Stimulated activated naive CD8-positive, alpha-beta T cell treated with anti-CD3 and anti-CD28 coated beads, Interleukin-15, Interleukin-2, amounts not matched to agents 100 ng/mL and 50 ng/mL, for 24 hours (primary cell): ENCODE results near the gene TNS3.

Experiments used
- H3K27ac Mint-ChIP-seq: one replicate; pipeline ENCODE4 v1.8.0; 2021; ENCODE audit warnings: mild to moderate bottlenecking, mixed read lengths
- H3K27me3 Mint-ChIP-seq: one replicate; pipeline ENCODE4 v1.8.0; 2021; ENCODE audit warnings: mixed read lengths
- H3K36me3 Mint-ChIP-seq: one replicate; pipeline ENCODE4 v1.8.0; 2021; ENCODE audit warnings: low read depth, mixed read lengths
- H3K4me1 Mint-ChIP-seq: one replicate; pipeline ENCODE4 v1.8.0; 2021; ENCODE audit warnings: low read depth, mixed read lengths
- H3K4me3 Mint-ChIP-seq: one replicate; pipeline ENCODE4 v1.8.0; 2021; ENCODE audit warnings: mild to moderate bottlenecking, mixed read lengths
- H3K9me3 Mint-ChIP-seq: one replicate; pipeline ENCODE4 v1.8.0; 2021; ENCODE audit warnings: mixed read lengths

The TNS3 gene

DNA sequence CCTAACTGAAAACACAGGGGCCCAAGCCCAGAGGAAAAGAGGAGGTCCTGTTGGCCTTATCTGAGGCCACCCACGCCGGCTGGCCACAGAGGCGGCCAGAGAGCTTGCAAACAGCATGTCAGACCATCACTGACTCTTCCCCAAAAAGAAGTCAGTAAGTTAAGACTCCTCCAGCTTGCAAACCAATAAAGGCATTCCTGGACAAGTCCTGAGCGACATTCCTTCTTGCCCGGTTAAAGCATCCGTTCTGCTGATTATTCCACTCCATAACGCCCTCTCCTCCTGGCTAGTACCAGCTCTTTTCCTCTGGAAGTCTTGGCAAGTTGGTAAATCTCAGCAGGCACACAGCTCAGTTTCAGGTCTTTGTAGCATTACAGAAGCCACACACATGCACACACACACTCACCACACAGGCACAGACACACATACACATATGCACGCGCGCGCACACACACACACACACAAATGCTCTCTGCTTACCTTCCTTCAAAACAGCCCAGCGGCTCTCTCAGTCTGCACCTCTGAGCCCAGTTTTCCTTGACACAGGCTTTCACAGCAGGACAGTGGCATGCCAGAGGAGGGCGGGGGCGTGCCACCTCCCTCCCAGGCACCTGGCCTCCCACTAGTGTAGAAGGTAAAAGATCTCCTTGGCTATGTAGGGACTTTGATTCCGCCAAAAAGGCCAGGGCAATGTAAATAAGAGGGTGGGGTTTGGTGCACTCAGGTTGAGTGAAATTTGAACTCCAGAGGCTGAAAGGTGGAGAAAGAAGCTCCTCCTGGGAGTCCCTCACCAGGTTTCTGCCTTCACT is 201.4 kb downstream of the TNS3 start:
- Mint-ChIP-seq H3K27ac (no peak overlapping the region), H3K27me3 (peaks cover 9% of the 10 kb centered on the region), H3K9me3 (no peaks in the 10 kb centered on the region), H3K4me3 (no peak overlapping the region), H3K4me1 (no peaks in the 10 kb centered on the region), H3K36me3 (no peaks in the 10 kb centered on the region)

DNA sequence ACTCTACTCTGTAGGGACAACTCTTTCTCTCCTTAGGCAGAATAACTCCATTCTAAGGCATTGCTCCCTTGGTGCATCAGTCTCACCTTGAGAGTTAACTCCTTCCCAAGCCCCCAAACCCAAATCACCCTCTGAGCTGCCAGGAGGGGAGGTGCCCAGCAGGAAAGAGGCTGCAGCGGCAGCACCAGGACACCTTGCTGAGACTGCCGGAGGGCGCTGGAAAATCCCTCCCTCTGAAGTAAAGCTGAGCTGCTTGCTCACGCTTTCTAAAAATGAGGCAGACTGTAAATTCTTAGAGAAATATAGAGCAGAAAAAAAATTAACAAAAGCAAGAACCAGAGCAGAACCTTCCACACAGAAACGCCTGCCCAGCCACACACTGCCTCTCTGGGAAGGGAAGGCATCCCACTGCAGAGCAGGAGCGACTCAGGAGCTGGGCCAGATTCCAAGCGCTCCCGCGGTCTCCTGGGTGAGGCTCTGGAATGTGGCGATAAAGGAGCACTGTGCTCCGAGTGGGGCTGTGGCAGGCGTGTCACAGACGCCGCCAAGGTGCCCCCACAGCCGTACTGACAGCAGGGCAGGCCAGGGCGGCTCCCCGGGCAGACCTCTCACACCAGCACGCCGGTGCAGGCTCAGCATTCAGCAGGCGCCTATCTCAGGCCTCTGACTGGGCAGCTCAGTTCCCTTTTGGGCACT is 202.1 kb downstream of the TNS3 start:
- Mint-ChIP-seq H3K4me1 (no peaks in the 10 kb centered on the region), H3K9me3 (no peaks in the 10 kb centered on the region), H3K4me3 (no peak overlapping the region), H3K27me3 (peaks cover 9% of the 10 kb centered on the region), H3K27ac (no peak overlapping the region), H3K36me3 (no peaks in the 10 kb centered on the region)

DNA sequence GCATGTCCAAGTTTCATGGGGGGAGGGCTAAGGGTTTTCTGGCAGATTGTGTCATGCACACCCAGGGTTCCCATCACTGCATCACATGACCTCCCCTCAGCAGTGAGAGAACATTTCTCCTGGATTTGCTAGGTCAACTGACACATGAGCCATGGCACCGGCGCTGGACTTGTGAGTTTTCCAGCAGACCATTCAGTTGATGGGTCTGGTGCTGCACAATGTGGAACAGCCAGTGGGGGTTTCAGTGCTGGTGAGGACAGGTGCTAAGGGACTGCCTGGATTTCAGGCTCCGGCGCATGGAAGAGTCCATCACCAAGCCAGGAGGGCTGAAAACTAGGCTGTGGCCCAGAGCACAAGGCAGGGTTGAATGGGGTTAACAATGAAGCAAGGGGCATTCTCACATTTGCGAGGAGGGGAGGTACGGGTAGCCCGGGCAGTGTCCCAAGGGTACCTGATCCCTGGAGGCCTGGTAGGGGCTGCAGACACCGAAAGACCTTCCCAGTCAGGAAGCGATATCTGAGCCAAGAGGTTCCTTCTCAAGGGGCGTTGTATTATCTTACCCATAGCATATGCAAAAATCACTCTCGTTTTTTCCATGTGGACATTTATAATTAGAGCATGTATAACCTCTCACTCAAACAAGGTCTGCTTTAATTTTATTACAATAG is 203.0 kb downstream of the TNS3 start:
- peaks cover 9% of the 10 kb centered on the region for H3K27me3 Mint-ChIP-seq
- no peaks in the 10 kb centered on the region for H3K36me3 Mint-ChIP-seq
- H3K4me3 Mint-ChIP-seq, result no peak overlapping the region
- H3K27ac Mint-ChIP-seq, result no peak overlapping the region
- no peaks in the 10 kb centered on the region for H3K9me3 Mint-ChIP-seq
- H3K4me1 Mint-ChIP-seq, result no peaks in the 10 kb centered on the region

DNA sequence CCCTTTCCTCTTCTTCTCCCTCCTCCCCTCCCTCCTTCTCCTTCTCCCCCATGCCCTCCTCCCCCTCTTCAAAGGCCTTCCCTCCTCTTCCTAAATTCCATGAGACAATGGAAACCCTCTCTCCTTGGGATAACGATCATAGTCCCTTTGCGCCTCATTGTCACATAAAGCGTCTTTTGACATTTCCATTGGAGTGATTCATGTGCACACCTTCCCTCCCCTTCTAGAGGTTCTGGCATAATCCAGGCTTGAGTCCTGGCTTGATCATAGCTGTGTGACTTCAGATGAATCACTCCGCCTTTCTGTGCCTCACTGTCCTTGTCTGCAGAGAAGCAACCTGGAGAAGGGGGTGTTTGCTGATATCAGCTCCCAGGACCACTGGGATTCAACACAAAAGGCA is 204.2 kb downstream of the TNS3 start:
- peaks cover 13% of the 10 kb centered on the region for H3K27me3 Mint-ChIP-seq
- H3K36me3 Mint-ChIP-seq, result no peaks in the 10 kb centered on the region
- H3K9me3 Mint-ChIP-seq, result no peaks in the 10 kb centered on the region
- no peaks in the 10 kb centered on the region for H3K4me1 Mint-ChIP-seq
- no peak overlapping the region for H3K4me3 Mint-ChIP-seq
- H3K27ac Mint-ChIP-seq, result no peak overlapping the region

DNA sequence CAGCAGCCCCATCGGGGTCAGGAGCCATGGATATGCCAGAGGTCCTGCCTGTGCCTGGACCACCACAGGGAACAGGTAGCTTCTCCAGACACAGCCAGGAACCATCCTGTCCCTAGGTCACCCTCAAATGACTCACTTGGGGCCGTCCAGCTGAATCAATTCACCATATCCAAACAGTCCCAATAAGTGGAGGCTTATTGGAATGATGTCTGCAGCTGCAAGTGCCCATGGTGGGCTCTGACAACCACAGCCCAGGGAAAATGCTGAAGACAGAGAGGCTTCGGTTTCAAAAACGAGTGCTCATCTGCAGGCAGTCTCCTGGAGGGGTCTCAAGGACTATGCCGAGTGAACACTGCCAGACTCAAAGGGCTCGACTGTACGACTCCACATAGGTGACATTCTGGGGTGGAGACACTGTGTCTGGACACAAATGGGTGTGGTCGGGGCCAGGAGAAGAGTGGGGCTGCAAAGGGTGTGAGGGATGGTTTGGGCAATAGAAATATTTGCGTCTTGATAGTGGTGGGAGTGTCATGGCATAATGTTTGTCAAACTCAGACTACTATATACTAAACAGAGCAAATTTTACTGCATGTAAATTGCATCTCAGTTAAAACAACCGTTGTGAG is 204.8 kb downstream of the TNS3 start:
- no peaks in the 10 kb centered on the region for H3K36me3 Mint-ChIP-seq
- no peak overlapping the region for H3K4me3 Mint-ChIP-seq

GRCh38 chr7:47375121-47375938 is 206.6 kb downstream of the TNS3 start:
- Mint-ChIP-seq H3K4me3 (no peak overlapping the region), H3K27ac (no peak overlapping the region), H3K36me3 (no peaks in the 10 kb centered on the region), H3K27me3 (peaks cover 11% of the 10 kb centered on the region), H3K9me3 (no peaks in the 10 kb centered on the region), H3K4me1 (no peaks in the 10 kb centered on the region)

More for the DNA sequence above, 204.8 kb downstream of the TNS3 start:
- no peaks in the 10 kb centered on the region for H3K4me1 Mint-ChIP-seq
- H3K27me3 Mint-ChIP-seq, result peaks cover 11% of the 10 kb centered on the region
- H3K9me3 Mint-ChIP-seq, result no peaks in the 10 kb centered on the region
- no peak overlapping the region for H3K27ac Mint-ChIP-seq

- H3K27me3 Mint-ChIP-seq, result peaks cover 11% of the 10 kb centered on the region
- no peak overlapping the region for H3K4me3 Mint-ChIP-seq
- no peaks in the 10 kb centered on the region for H3K36me3 Mint-ChIP-seq
- no peaks in the 10 kb centered on the region for H3K9me3 Mint-ChIP-seq
- H3K27ac Mint-ChIP-seq, result no peak overlapping the region
- no peaks in the 10 kb centered on the region for H3K4me1 Mint-ChIP-seq
Measured at GRCh38 chr7:47374538-47374937, 207.4 kb downstream of the TNS3 start.

DNA sequence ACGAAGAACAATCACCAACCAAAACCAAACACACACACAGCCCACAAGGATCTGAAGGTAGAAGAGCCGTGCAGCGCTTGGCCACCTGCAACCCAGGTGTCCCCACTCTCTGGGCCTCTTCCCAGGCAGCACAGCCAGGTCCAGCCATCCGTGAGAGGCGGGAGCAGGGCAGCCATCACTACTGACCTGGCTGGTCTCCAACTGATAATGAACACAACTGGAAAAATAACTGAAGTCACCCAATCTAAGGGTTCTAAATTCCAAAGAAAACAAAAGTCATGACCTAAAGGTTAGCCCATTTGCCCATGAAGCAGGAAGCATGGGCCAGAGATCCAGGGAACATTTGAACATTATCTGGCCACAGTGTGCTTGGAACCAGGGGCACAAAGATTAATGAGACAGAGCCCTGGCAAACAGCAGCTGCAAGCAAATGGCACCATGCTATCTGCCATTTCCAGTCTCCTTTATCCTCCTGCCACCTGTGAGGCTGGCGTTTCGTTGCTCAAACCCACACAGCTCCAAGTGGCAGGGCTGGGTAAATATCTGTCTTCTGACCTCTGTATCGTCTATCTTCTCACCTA is 207.9 kb downstream of the TNS3 start:
- no peak overlapping the region for H3K4me3 Mint-ChIP-seq
- H3K4me1 Mint-ChIP-seq, result no peaks in the 10 kb centered on the region
- peaks cover 11% of the 10 kb centered on the region for H3K27me3 Mint-ChIP-seq
- H3K36me3 Mint-ChIP-seq, result no peaks in the 10 kb centered on the region
- H3K27ac Mint-ChIP-seq, result no peak overlapping the region
- no peaks in the 10 kb centered on the region for H3K9me3 Mint-ChIP-seq

DNA sequence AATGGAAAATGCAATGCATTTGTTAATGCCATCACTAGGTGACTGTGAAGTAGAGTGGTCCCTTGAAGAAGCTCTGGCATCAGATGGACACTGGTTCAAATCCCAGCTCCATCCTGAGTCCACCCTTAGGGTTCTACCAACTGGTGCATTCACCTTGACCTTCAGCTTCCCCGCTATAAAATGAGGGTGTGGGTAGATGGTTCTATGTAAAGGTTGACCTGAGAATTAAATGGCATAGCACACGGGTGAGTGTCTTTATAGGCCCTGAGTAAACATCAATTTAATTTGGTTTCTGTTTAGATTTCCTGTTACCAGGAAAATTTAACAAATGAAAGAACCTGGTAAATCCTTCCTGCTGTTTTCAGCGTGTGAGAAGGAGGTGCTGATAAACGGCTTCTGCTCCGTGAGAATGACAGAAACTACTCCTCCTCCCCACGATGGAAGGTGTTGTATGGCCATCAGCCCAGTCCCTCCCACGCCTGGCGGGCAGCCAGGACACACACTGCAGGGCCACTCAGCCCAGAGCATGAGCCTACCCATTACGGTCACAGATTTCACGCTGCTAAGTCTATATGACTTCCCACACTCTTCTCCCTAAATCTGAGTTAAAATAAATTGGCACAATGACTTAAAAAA is 210.1 kb downstream of the TNS3 start:
- Mint-ChIP-seq H3K27me3 (peaks cover 8% of the 10 kb centered on the region), H3K4me3 (no peak overlapping the region), H3K27ac (no peak overlapping the region), H3K4me1 (no peaks in the 10 kb centered on the region), H3K9me3 (no peaks in the 10 kb centered on the region), H3K36me3 (no peaks in the 10 kb centered on the region)

DNA sequence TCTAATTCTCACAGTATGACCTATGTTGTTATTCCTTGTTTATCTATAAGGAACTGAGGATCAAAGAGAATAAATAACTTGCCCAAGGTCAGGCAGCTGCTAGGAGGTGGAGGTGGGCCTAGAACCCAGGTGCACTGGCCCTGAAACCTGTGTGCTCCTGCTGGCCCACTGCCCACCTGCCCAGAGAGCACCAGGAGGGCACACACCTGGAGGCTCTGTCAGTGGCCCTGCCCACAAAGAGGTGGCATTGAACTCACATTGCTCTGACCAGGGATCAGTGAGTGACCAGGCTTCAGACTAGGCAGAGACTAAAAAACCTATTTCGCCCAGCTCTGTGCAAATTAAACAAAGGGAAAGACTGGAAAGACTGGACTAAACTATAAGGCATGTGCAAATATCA is 210.6 kb downstream of the TNS3 start:
- H3K4me3 Mint-ChIP-seq, result no peak overlapping the region
- peaks cover 8% of the 10 kb centered on the region for H3K27me3 Mint-ChIP-seq
- H3K36me3 Mint-ChIP-seq, result no peaks in the 10 kb centered on the region
- no peaks in the 10 kb centered on the region for H3K4me1 Mint-ChIP-seq
- H3K27ac Mint-ChIP-seq, result no peak overlapping the region
- no peaks in the 10 kb centered on the region for H3K9me3 Mint-ChIP-seq

- Mint-ChIP-seq H3K9me3 (no peaks in the 10 kb centered on the region), H3K27me3 (peaks cover 8% of the 10 kb centered on the region), H3K36me3 (no peaks in the 10 kb centered on the region), H3K27ac (no peak overlapping the region), H3K4me3 (no peak overlapping the region), H3K4me1 (no peaks in the 10 kb centered on the region)
Measured at GRCh38 chr7:47370461-47371042, 211.4 kb downstream of the TNS3 start.

DNA sequence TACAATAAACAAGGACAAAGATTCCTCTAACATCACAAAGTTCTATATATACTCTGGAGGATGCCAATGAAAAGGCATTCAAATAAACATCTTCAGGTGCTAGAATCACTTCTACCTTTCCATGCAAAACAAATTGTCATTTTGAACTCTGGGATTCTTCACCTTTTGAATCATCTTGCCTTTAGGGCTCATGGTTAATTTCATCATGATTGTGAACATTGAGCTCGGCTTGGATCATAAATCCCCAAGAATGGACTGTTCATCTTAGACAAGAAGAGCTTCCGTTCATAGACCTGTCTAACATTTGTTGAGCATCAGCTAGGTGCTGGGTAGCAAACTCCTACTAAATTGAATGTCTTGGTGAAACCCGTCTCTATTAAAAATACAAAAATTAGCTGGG is 212.2 kb downstream of the TNS3 start:
- Mint-ChIP-seq H3K36me3 (no peaks in the 10 kb centered on the region), H3K4me3 (no peak overlapping the region), H3K9me3 (no peaks in the 10 kb centered on the region), H3K27me3 (peaks cover 8% of the 10 kb centered on the region), H3K4me1 (no peaks in the 10 kb centered on the region), H3K27ac (no peak overlapping the region)

DNA sequence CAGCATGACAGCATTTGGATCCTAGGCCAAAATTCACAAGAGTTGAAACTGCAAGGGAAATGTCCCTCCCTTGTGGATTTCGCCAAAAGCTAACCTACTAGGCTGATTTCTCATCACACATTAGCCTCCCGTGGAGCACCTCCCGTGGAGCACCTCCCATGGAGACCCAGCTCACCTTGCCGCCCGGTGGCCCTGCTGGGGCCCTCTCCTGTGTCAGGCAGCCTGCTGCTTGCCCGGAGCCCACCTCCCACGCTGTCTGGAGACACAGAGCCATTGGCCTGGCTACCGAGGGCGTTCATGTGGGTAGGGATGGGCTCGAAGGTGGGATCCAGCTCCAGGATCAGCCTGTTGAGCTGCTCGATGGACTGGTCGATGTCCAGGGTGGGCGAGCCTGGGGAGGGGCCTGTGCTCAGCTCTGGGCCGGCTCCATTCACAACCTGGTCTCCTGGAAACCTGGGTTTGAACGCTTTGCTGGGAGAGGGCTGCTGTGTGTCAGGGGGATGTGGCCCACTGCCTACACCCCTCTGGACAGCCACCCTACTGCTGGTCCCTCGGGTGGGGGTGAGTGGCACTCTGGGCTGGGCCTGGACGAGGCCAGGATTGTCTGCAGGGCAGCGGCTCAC is 213.6 kb downstream of the TNS3 start:
- H3K27me3 Mint-ChIP-seq, result peaks cover 4% of the 10 kb centered on the region
- H3K9me3 Mint-ChIP-seq, result no peaks in the 10 kb centered on the region
- H3K4me3 Mint-ChIP-seq, result no peak overlapping the region
- H3K4me1 Mint-ChIP-seq, result no peaks in the 10 kb centered on the region
- no peak overlapping the region for H3K27ac Mint-ChIP-seq
- H3K36me3 Mint-ChIP-seq, result no peaks in the 10 kb centered on the region
